ENCODE data around the gene KIAA1217.
"Not testable (repeated sequence)": the region's sequence is repeated elsewhere in the genome, so short reads cannot be mapped to it uniquely, and the experiment has no call there.

KIAA1217 gene

DNA sequence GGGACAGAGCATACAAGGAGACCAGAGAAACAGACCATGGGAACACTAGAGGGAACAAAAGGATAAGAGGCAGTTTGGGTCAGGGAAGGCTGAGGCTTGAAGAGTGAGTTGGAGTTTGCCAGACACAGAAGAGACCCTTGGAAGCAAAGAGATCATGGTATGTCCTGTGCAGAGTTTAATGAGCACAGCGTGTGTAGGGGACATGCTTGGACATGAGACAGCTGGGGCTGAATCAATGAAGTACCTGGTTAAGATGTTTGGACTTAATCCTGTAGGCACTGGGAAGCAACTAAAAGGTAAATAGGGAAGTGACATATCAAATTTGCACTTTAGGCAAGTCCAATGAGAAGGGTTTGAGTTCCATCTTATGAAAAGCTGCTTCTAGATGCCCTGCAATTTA is 79.6 kb downstream of the KIAA1217 start:
- no peak for DNase-seq (ENCODE audit: low read depth)

DNA sequence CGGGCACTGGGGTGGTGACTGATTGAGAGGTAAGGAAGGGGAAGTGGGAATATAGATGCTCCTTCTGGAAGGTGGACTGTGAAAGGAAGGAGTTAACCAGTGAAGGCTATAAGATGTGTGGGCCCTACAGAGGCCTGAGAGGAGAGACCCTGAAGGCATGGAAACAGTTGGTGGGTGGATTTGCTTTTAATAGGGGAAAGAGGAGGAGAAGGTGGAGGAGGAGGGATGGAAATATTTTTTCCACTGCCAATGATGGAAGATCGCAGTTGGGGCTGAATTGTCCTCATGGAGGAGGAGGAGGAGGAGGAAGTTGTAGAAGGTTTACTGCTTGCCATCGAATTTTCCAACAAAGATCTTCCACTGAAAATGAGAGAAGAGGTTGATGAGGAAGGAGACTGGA is 80.3 kb downstream of the KIAA1217 start:
- DNase-seq (ENCODE audit: low read depth) = no peak

DNA sequence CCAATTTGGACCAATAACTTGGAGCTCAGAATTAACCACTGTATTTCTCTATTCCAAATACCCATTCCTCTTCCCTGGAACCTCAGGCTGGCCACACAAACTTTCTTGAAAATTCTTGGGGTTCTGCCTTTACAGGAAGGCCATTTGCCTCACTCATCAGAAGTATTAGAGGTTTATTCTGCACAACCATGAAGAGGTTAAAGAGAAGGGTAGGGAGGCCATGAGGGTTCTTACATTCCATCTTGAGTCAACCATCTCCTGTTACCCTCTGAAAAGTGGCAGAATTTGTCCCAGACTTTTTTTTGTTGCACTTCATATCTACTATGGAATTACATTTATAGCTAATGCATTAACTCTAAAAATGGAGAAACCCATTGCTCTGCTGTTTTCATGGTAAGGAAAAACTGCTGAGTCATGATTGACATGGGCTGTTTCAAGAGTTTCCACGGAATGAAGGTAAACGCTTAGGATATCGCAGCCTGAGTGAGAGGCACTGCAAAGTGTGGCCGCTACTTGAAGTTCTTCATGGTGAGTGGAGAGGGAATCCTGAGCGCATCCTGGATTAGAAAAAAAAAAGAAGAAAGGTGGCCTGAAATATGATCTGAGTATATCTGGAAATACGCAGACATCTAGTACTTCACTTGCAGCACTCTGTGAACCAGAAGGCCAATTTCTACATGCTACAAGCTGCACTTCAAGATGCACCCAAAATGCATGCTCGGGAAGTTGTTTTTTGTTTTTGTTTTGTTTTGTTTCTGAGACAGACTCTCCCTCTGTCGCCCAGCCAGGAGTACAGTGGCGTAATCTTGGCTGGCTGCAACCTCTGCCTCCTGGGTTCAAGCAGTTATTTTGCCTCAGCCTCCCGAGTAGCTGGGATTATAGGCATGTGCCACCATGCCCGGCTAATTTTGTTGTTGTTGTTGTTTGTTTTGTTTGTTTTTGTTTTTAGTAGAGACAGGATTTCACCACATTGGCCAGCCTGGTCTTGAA is 83.7 kb downstream of the KIAA1217 start:
- DNase-seq (ENCODE audit: low read depth) = no peak

DNA sequence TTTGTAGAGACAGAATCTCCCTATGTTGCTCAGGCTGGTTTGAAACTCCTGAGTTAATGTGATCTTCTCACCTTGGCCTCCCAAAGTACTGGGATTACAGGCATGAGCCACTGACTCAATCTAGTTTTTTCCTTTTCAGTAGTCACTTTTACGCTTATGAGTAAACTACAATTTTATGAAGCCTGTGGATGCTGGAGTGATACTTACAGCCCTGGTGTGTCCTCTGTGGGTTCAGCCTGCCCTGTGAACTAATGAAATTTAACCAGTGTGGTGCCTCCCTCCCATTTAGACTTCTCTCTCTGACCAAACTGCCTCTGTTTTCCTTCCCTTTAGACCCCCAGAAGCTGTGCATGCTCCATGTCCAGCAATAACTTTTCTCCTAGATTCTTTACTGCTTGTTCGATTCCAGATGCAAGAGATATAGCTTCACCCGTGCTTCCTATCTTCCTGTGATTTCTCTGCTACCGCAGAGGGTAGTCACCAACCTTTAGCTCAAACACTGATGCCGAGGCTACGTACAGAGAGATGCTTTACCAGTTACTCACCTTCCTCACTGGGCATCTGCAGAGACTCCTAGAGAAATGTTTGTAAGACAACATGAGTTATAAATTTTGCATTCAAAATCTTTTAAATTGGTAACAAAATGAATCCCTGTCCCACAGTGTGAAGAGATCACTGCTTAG is 90.8 kb downstream of the KIAA1217 start:
- DNase-seq (ENCODE audit: low read depth) = no peak

GRCh38 chr10:24303522-24304310 is 94.8 kb downstream of the KIAA1217 start:
- DNase-seq (ENCODE audit: low read depth) = no peak

GRCh38 chr10:24305551-24306506 is 96.9 kb downstream of the KIAA1217 start:
- no peak for DNase-seq (ENCODE audit: low read depth)

DNA sequence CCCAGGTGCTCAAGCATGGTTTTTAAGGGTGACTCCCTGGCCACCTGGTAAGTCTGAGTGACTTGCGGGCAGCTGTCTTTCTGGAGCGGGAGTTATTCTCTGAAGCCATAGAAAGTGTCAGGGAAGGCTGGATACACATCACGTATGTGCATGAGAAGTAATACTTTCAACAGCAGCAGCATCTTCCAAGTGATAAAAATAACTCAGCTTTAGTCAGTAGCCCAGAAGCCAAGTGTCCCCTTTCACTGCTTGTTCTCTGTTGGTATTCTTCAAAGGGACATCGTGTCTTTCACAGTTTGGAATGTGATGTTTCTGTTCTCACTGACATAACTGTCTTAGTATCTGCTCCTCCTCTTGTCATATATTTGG is 97.6 kb downstream of the KIAA1217 start:
- DNase-seq (ENCODE audit: low read depth) = no peak

GRCh38 chr10:24307116-24307515 is 98.2 kb downstream of the KIAA1217 start:
- DNase-seq (ENCODE audit: low read depth) = no peak

DNA sequence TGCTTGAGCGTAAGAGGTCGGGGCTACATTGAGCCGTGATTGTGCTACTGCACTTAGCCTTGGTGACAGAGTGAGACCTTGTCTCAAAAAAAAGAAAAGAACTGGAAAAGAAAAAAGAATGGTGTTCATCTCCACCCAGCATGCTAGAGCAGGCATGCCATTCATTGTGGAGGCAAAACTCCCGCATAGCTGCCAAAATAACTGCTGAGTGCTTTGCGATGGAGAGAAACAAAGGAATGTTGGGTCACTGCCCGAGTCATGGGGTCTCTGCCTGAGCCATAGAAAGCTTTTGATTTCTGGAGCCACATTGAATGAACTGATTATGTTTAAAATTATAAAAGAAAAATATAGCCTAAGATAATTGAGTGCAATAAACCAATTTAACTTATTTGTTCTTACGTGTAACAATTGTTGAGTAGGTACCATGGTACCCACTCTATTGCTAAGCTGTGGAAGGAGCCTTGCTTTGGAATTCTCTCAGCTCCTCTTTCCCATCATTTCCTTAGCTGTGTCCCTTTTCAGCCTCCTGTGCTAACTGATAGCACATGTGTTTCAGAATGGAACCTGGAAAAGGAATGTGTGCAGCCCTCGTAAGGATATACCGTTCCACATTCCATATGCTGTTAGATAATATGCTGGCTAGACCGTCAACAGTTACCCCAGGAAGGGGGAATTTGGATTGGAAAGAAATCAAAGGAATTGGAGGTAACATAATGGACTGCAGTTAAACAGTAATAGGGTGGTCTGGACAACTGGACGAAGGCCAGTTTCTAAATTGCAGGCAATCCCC is 99.0 kb downstream of the KIAA1217 start:
- no peak for DNase-seq (ENCODE audit: low read depth)

GRCh38 chr10:24310104-24310503 is 101.2 kb downstream of the KIAA1217 start:
- no peak for DNase-seq (ENCODE audit: low read depth)

DNA sequence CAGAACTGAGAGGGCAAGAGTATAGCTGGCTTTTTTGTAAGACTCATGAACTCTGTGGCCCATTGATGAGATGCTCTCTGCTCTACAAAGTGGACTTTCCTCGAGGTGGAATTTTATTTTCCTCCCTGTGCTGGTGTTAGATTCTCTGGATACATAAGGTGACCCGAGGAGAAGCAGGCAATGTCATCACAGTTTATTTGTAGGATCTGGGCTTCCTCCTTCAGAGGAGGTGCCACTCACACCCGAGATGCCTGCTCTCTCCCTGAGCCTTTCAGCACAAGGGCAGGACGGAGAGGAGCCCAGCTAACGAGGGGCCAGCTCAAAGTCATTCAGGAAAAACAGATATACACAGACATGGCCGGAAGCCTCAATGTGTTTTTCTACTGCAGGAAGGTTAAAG is 103.0 kb downstream of the KIAA1217 start:
- DNase-seq (ENCODE audit: low read depth) = no peak

DNA sequence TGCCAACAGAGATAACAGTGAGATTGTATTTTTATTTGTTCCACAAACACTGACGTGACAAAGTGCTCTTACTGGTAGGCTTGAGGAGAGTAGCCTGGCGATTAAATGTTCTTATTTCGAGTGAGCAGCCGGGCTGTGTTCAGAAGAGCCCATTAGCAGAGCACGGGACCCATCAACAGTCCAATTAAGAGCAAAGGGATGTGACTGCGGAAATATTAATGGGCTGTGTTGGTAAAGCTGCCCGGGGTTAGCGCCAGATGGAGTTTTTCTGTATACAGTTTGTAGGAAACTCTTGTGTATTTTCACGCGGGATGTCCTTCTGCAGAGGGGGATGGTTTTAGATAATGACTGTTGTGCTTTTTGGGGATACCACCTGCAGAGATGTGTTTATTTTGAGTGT is 104.3 kb downstream of the KIAA1217 start:
- DNase-seq (ENCODE audit: low read depth) = no peak

DNA sequence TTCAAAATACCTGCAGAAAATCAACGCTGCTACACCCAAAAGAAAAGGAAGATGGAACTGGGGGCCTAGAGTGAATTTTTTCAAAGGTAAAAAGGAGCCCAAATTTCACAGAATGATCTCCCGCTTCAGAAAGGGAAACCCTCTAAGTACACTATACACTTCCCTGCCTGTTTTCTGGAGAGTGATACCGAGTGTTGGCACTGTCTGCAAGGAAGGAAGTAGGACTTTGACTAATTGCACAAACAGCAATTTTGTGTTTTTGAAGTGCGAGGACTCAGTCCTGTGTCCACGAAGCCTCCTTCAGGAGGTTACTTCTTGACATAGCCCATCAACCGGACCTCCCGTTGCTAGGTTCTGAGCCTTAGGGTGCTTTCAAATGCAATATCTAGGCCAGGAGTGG is 106.3 kb downstream of the KIAA1217 start:
- DNase-seq (ENCODE audit: low read depth) = no peak

DNA sequence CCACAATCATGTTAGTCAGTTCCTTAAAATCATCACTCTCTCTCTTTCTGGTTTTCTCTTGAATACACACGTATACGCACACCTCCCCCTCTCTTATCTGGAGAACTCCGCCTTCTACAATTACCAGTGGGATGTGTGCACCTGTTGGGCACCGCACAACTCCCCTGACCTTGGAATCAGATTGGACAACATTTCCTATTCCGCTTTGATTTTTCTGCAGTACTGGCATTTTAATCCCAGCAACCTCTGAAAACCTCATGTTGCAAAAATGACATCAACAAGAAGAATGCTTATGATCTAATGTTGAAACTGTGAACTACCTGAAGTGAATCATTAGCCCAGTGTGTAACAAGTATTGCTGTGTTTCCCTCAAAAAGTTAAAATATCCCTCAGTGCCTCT is 109.6 kb downstream of the KIAA1217 start:
- DNase-seq (ENCODE audit: low read depth) = no peak

DNA sequence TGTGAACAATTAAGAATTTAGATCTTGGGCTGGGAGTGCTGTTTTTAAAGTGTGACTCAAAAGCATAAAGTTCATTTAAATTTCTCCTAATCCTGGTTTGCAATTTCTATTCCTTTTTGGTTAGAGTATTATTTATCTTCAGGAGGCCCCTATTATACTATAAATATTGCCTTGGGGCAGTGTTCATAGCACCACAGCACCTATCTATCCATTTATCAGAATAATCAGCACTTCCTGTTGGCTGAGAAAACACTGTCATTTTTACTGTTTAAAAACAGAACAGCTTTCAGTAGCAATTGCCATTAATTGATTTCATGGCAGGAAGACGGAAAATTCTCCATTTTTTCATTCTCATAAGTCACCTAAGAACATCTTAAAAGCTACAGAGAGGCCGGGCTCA is 111.4 kb downstream of the KIAA1217 start:
- DNase-seq (ENCODE audit: low read depth) = no peak

DNA sequence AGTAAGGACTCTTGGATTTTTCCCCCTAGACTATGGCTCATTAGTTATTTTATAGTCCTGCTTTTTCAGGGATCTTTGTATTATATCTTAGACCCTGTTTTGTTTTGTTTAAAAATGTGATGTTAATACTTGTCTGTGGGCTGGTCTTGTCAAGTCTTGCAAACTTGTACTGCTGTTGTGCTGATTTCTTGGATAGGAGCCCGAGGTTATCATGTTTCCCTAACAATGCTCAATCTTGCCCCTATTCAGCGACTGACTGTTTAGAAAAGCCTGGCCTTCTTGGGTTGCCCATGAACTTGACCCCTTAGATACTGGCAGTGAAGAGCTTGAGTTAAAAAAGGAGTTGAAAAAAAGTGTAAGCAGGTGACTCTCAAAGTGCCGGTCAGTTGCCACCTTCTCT is 115.7 kb downstream of the KIAA1217 start:
- no peak for DNase-seq (ENCODE audit: low read depth)

DNA sequence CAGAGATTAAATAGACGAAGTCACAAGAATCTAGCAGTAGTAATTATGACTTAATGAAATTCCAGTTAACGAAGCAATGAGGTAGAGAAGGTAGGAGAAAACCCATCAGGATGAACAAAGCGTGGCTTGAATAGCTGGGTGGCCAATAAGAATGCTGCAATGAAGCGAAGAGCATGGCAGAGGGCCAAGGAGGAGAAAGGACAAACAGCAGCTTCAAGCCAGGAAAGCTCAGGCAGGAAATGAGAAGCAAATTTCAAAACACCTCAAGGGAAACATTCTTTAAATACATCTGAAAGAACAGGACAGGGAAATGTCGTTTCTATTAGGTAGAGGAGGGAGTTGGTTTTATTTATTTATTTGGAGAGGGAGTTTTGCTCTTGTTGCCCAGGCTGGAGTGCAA is 122.5 kb downstream of the KIAA1217 start:
- no peak for DNase-seq (ENCODE audit: low read depth)

DNA sequence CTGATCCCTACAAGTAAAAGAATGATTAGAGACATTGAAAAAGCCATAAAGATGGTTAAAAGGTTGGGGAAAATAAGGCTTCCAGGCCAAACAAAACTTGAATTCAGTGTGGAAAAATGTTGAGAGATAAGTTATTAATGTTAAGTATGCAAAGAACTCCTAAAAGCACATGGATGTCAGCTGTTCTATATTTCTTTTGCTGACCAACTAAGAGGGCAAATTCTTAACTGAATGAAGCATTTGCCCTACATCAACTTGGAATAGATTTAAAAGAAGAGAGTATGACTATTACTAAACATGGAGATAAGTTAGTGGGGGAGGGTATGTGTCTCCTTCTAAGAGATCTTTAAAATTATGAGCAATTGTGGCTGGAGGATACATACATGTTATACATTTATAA is 124.8 kb downstream of the KIAA1217 start:
- no peak for DNase-seq (ENCODE audit: low read depth)

GRCh38 chr10:24334279-24334939 is 125.5 kb downstream of the KIAA1217 start:
- no peak for DNase-seq (ENCODE audit: low read depth)

DNA sequence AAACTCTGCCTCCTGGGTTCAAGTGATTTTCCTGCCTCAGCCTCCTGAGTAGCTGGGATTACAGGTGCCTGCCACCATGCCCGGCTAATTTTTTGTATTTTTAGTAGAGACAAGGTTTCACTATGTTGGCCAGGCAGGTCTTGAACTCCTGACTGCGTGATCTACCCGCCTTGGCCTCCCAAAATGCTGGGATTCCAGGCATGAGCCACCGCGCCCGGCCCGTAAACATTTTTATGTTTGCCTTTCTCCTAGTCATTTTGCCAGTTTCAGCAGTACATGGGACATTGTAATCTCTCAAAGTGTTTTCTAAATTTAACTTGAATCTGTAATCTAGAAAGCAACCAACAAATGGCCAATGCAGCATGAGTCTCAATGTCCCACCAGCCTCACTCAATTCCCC is 128.8 kb downstream of the KIAA1217 start:
- DNase-seq (ENCODE audit: low read depth) = not testable (repeated sequence)
